RWPE1 (cell line): ENCODE measurements around the gene FGF19.
A peak's percentile ranks its signal among the peaks of the same experiment; 100 is the strongest.

Source experiments
- CTCF ChIA-PET: fragments of 350-600 bp; sonication (Branson Sonifier 250); formaldehyde crosslinking; extraction: SDS; loops from one replicate; lab custom pipeline; 2021; lab: Yijun Ruan, JAX
- POLR2A ChIA-PET: fragments of 400-600 bp; formaldehyde crosslinking; extraction: SDS; loops from one replicate; lab custom pipeline; 2020; ENCODE audit warnings: antibody characterized with exemption; ENCODE audit not compliant: low non-redundant PET; lab: Yijun Ruan, JAX
- DNase-seq: peaks from one replicate; pipeline ENCODE4 v3.0.0; 2012; ENCODE audit warnings: low spot score
- H3K27ac ChIP-seq: fragments of 450-650 bp; 2 replicates; pipeline ENCODE4 v1.5.1; 2017
- TF ChIP-seq, protein P1 (sequence below): fragments of 450-650 bp; conservative IDR thresholded peaks from 2 replicates; pipeline ENCODE4 v1.5.1; 2017; ENCODE audit warnings: low read depth, mild to moderate bottlenecking

FGF19 gene

DNA sequence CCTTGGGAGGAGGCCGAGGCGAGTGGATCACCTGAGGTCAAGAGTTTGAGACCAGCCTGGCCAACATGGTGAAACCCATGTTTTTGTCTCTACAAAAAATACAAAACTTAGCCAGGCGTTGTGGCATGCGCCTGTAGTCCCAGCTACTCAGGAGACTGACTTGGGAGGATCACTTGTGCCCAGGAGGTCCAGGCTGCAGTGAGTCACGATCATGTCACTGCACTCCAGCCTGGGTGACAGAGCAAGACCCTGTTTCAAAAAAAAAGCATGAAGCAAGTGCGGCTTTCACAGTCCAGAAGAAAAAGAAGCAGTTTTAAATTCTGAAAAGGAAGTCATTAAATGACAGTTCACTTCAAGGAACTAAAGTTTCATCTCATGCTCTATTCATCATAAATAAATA lies 21.6 kb downstream of the FGF19 start:
- CTCF ChIA-PET: no interaction called here
- no peak overlapping the region for H3K27ac ChIP-seq
- no peak for DNase-seq
- TF ChIP-seq, protein P1, sequence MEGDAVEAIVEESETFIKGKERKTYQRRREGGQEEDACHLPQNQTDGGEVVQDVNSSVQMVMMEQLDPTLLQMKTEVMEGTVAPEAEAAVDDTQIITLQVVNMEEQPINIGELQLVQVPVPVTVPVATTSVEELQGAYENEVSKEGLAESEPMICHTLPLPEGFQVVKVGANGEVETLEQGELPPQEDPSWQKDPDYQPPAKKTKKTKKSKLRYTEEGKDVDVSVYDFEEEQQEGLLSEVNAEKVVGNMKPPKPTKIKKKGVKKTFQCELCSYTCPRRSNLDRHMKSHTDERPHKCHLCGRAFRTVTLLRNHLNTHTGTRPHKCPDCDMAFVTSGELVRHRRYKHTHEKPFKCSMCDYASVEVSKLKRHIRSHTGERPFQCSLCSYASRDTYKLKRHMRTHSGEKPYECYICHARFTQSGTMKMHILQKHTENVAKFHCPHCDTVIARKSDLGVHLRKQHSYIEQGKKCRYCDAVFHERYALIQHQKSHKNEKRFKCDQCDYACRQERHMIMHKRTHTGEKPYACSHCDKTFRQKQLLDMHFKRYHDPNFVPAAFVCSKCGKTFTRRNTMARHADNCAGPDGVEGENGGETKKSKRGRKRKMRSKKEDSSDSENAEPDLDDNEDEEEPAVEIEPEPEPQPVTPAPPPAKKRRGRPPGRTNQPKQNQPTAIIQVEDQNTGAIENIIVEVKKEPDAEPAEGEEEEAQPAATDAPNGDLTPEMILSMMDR: no peak
- POLR2A ChIA-PET: no interaction called here

DNA sequence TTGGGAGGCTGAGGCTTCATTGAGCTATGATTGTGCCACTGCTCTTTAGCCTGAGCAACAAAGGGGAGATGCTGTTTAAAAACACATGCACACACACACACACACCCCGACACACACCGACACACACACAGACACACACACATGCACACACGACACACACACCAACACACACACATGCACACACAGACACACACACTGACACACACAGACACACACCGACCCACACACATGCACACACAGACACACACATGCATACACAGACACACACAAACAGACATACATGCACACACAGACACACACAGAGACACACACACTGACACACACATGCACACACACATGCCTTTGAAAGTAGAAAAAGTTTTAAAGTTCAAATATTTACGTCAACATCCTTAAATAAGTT lies 23.1 kb downstream of the FGF19 start:
- no peak for DNase-seq
- CTCF ChIA-PET: interaction anchor here (0.6 kb wide), 1 partner anchor 416 kb away, joined by 3 read pairs; no protein-coding TSS in a partner anchor
- H3K27ac ChIP-seq: no peak overlapping the region
- POLR2A ChIA-PET: no interaction called here
- TF ChIP-seq, protein P1: no peak

DNA sequence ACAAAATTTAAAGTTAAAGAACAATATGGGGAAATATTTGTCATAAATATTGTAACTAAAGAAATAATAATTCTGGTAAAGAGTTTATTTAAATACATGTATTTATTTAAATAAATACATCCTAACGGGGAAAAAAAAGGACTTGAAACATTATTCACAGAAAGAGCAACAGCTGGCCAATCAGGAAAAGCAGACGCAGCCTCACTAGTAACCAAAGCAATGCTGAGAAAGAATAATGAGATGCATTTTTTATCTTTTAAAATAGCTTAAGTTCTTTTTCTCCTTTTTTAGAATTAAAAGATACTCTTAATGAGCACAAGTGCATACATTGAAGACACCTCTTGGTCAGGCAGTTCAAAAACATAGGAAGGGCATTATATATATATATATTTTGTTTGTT lies 26.1 kb downstream of the FGF19 start:
- no peak overlapping the region for H3K27ac ChIP-seq
- ChIA-PET CTCF (no interaction called here), POLR2A (no interaction called here)
- no peak for DNase-seq
- TF ChIP-seq, protein P1: no peak

DNA sequence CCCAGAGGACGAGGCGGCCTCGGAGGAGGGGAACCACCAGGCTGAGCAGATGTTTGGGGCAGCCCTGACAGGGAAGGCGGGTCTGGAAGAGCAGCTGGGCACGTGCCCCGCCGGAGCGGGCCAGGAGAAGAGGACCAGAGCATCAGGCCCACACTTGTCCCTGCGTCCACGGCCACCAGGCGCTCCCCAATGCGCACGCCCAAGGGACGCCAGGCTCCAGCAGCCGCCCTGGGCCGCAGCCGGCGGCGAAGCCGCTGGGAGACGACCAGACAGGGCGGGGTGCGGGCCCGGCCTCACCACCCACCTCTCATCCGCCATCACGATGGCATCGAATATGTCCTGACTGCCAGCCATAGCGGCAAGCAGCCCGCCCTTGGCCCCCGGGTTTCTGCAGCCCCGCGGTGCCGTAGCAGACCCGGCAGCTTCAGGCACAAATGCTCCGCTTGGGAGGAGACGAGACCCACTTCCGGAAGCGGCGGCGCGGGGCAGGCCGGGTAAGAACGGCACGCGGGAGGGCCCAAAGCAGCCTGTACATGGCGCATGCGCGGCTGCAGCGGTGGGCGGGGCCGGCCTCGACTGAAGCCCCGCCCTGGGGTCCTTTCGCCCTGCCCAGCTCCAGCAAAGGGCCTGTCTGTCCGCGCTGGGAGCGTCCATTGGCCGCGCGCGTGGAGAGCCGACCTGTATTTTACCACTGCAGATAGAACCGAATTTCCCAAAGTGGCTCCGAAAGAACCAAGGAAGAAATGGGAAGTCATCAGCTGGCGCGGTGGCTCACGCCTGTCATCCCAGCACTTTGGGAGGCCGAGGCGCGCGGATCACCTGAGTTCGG lies 28.7 kb downstream of the FGF19 start, which contains the start of gene LTO1:
LTO1 (minus strand) TSS at position 468 of the 829 bp plus-strand sequence; CDS start at position 354, 114 bp downstream.
- ChIA-PET POLR2A (no interaction called here), CTCF (interaction anchor here (0.5 to 2.0 kb wide), 5 partner anchors 32 to 574 kb away, joined by 3 to 12 read pairs (median 3); no protein-coding TSS in a partner anchor)
- TF ChIP-seq, protein P1: no peak
- peak; percentile 96 for DNase-seq
- H3K27ac ChIP-seq: peak within 1 kb of the TSS; percentile 87

DNA sequence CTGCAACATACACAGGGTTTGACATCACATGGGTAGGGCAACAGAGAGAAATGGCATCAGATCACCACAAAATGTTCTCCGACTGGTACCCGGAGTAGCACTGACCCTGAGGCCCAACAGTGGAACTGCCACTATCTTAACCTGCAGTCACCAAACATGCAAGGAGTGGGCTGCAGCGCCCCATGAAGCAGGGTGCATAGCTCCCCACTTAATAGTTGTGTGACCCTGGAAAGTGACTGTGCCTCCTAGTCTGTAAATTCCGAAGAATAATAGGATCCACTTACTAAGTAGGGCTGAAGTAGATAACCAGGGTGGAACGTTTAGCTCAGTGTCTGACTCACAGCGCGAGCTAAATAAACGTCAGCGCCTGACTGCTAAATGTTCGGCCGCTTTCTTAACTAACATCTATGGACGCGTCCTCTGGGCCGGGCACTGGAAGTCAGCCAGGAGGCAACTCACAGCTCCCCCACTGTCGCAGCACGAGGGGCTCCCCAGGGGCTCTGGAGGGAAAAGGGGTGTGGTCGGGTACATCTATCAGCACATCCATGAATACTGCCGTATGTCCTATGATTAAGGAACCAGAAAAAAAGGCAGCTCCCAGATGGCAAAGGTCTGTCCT lies 29.4 kb downstream of the FGF19 start:
- peak; percentile 52 for DNase-seq
- ChIA-PET CTCF (interaction anchor here (0.7 to 2.0 kb wide), 4 partner anchors 31 to 573 kb away, joined by 3 to 12 read pairs (median 3); no protein-coding TSS in a partner anchor), POLR2A (no interaction called here)
- TF ChIP-seq, protein P1: no peak
- H3K27ac ChIP-seq: peak overlapping the region; percentile 87

DNA sequence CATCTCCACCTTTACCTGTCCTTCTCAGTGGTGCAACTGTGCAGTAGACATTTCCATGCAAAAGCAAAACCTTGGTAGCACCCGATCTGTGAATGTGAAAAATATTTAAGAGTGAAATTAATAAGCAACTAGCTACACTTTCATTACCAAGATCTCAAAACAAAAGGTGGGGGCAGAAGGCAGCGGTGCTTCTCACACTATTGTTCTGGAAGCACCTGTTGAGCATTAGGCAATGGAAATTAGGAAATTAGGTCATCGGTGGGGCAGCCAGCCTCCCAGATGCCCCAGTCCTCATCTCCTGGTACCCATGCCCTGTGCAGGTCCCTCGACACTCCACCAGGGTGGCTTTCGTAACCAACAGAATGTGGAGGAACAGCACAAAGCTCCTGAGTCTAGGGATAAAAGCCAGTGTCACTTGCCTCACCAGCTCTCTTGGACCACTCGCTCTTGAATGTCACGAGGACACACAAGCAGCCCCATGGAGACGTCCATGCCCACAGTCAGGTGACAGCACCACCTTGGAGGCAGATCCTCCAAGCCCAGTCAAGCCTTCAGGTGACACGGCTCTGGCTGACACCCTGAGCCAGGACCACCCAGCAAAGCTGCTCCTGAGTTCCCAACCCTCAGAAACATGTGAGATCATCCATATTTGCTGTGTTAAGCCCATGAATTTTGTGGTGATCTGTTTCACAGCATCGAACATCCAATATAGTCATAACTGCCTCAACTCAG lies 31.9 kb downstream of the FGF19 start:
- ChIA-PET POLR2A (no interaction called here), CTCF (interaction anchor here (0.5 to 0.7 kb wide), 4 partner anchors 21 to 657 kb away, joined by 3 read pairs; no protein-coding TSS in a partner anchor)
- TF ChIP-seq, protein P1: no peak
- DNase-seq: no peak
- H3K27ac ChIP-seq: peak overlapping the region; percentile 19; the same call in 1 of the 2 replicates
